Fibroblast of skin of left quadriceps (primary cell): Measurements from ENCODE around the gene GPX6.
"Not testable (repeated sequence)": the region's sequence is repeated elsewhere in the genome, so short reads cannot be mapped to it uniquely, and the experiment has no call there.

ENCODE experiments used
- DNase-seq, 2 experiments: peaks; one replicate each; pipeline ENCODE4 v3.0.0-alpha.2; 2013; ENCODE audit warnings: low read depth in 2 of 2

Gene GPX6

DNA sequence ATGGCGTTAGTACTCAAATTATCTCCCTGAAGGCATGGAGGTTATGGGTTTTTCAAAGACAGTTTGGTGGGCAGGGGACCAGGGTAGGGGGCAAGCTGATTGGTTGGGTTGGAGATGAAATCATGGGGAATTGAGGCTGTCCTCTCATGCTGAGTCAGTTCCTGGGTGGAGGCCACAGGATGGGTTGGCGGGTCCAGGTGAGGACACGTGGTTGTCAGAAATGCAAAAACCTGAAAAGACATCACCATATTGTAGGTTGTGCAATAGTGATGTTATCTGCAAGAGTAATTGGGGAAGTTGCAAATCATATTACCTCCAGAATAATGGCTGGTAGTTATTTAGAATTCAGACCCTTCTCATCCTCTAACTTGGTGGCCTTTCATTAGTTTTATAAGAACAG, 30.1 kb downstream of the GPX6 start:
- DNase-seq, result no peak

DNA sequence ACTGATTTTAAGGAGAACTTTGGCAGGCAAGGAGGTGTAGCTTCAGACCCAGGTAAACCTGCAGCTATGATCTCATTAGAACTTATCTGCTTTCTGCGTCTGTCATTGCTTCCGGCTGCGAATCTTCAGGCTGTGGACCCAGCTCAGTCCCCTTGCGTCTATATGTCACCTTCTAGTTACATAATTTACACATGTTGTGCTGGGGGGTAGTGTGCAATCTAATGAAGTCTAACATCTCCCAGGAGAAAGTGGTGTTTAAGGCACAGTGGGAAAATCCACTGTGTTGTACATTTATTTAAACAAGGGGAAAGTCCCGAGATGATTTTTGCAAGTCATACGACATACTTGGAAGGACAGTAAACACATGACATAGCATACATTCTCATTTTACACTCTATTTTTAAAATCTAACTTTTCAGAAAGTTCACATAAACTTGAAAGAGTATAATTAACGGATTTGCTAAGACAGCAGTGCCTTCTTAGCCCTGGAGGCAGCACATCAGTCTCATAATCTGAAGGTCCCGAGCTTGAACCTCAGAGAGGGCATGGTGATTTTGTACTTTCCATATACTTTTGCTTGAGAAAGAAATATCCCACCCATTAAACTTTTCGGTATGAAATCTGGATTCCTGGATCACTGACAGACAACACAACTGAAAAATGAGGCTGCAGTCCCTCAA, 35.2 kb downstream of the GPX6 start:
- DNase-seq, result no peak

DNA sequence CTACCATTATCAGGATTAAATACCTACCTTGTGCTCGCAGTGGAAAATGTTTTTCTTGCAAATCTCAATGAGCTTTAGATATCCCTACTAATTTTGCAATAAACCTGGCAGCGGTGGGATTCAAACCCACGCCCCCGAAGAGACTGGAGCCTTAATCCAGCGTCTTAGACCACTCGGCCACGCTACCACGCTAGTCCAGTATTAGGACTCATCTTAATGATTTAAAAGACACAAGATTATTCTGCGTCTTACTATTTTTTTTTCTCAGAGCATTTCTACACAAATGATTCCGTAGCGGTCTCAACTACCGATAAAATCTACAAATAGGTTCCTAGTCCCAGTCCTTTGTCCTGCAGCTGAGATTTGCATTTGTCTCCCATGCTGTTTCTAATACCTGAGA, 37.1 kb downstream of the GPX6 start:
- no peak for DNase-seq

DNA sequence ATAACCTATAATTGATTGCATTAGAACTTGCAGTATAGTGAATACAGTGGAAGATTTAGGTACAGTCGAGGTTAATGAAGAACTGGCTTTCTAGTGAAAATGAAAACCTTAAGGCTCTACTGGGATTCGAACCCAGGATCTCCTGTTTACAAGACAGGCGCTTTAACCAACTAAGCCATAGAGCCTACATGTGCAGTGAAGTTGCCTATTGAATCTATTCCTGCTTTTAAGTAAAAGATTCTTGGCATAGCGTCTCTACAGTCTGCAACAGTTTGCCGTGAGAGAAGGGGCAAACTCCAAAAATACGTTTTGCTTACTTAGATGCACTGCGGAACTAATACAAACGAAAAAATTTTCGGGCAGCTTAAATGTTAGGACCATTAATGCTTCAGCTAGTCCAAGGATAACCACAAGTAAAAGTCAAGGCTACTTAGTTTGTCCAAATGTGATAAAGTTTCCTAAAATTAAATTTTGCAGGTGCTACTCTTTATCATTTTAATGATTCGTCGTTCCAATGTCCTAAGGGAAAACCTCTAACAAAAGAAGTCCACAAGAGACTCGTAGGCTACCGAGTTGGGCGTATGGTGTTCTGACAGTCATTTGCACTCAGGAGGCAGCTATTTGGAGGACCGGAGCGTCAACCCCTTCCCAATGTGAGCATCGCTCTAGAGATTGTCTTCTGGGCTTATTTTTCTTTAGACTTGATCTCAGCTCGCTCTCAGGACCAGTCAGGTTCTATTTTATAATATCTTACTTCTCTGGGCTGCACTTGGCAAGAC, 41.0 kb downstream of the GPX6 start:
- DNase-seq, result peak; percentile 63 to 69

DNA sequence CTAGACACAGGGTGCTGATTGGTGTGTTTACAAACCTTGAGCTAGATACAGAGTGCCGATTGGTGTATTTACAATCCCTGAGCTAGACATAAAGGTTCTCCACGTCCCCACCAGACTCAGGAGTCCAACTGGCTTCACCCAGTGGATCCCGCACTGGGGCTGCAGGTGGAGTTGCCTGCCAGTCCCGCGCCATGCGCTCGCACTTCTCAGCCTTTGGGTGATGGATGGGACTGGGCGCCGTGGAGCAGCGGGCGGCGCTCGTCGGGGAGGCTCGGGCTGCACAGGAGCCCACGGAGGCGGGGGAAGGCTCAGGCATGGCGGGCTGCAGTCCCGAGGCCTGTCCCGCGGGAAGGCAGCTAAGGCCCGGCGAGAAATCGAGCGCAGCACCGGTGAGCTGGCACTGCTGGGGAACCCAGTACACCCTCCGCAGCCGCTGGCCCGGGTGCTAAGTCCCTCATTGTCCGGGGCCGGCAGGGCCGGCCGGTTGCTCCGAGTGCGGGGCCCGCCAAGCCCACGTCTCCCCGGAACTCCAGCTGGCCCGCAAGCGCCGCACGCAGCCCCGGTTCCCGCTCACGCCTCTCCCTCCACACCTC, 46.3 kb downstream of the GPX6 start:
- not testable (repeated sequence) for DNase-seq

DNA sequence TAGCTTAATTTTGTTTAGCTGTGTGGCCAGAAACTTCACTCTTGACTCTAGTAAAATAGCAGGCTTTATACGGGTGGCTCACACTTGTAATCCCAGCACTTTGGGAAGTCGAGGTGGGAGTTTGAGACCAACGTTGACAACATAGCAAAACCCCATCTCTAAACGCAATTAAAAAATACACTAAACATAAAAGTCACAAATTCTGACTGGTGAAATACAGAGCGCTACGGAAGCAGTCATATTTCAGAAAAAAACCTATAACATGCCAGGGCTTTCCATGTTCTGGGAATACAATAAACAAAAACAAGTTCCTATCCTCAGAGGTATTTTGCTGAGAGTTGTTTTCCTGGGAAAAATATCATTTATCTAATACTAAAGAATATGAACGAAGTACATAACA, 47.5 kb downstream of the GPX6 start:
- DNase-seq, result no peak

DNA sequence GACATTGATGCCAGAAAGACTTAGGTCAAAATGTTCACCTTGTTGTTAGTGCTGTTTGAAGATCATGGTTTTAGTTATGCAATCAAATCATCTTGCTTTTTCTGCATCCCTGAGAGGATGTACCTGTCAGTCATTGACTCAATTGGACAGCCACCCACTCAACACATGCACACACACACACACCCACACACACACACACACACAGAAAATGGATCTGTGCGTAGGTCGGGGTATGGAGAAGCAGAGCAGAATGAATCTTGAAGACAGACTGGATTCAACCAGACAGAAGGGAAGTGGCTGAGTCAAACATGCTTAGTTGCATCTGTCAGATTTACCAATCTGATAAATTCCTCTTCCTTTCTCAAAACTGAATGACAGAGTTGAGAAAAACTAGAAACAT, 53.2 kb downstream of the GPX6 start:
- no peak for DNase-seq

DNA sequence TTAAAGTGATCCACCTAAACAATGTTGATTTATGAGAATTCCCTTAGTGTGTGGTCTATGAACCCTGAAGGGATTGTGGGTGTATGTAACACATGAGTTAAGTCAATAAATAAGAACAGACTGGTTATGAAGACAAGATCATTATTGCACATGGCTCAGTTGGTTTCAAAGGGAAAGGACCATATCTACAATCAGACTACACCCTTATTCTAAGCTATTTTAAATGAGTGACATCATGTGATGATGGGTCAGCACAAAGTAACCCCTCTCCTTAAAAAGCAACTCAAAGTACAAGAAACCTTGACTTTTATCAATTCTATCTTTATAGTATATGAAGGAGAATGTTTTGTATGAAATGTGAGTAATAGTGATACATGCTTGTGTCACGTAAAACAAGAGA, 57.0 kb downstream of the GPX6 start:
- DNase-seq, result no peak
